ENCODE results near the gene CENPP. TPM values are rescaled to one million over a fixed set of nuclear protein-coding genes. Genes with fewer than 3 reads are reported as not detected.

The CENPP gene
- total RNA-seq, 1 donor from 2014 or later = 7.7 TPM

GRCh38 chr9:92484563-92484962, 158.8 kb downstream of the CENPP start:
- no peak for DNase-seq (ENCODE audit: low spot score)
- H3K27ac Mint-ChIP-seq (ENCODE audit: unreplicated experiment) = peak overlapping the region; percentile 27
- H3K9me3 Mint-ChIP-seq (ENCODE audit: low read depth) = peaks cover 4% of the 10 kb centered on the region
- no peak overlapping the region for H3K4me3 Mint-ChIP-seq (ENCODE audit: unreplicated experiment)
- peaks cover 81% of the 10 kb centered on the region for H3K4me1 Mint-ChIP-seq (ENCODE audit: low read depth)
- no peaks in the 10 kb centered on the region for H3K27me3 Mint-ChIP-seq (ENCODE audit: low read depth)
- no peak for TF ChIP-seq CTCF (IDR thresholded peaks at IDR 0.05)
- H3K36me3 Mint-ChIP-seq (ENCODE audit: low read depth) = no peaks in the 10 kb centered on the region

- H3K4me3 Mint-ChIP-seq (ENCODE audit: unreplicated experiment) = no peak overlapping the region
- no peak for DNase-seq (ENCODE audit: low spot score)
- no peak overlapping the region for H3K27ac Mint-ChIP-seq (ENCODE audit: unreplicated experiment)
- H3K36me3 Mint-ChIP-seq (ENCODE audit: low read depth) = no peaks in the 10 kb centered on the region
- H3K9me3 Mint-ChIP-seq (ENCODE audit: low read depth) = peaks cover 4% of the 10 kb centered on the region
- no peaks in the 10 kb centered on the region for H3K27me3 Mint-ChIP-seq (ENCODE audit: low read depth)
- no peak for TF ChIP-seq CTCF (IDR thresholded peaks at IDR 0.05)
- H3K4me1 Mint-ChIP-seq (ENCODE audit: low read depth) = peaks cover 81% of the 10 kb centered on the region
Measured at GRCh38 chr9:92486371-92486770, 160.6 kb downstream of the CENPP start.

- Mint-ChIP-seq H3K27me3 (ENCODE audit: low read depth) (no peaks in the 10 kb centered on the region), H3K4me1 (ENCODE audit: low read depth) (peaks cover 73% of the 10 kb centered on the region), H3K9me3 (ENCODE audit: low read depth) (no peaks in the 10 kb centered on the region), H3K36me3 (ENCODE audit: low read depth) (no peaks in the 10 kb centered on the region), H3K4me3 (ENCODE audit: unreplicated experiment) (no peak overlapping the region), H3K27ac (ENCODE audit: unreplicated experiment) (peak overlapping the region; percentile 95)
- DNase-seq (ENCODE audit: low spot score) = no peak
- no peak for TF ChIP-seq CTCF (IDR thresholded peaks at IDR 0.05)
Measured at GRCh38 chr9:92488681-92489550, 163.2 kb downstream of the CENPP start.

- no peak for TF ChIP-seq CTCF (IDR thresholded peaks at IDR 0.05)
- no peak for DNase-seq (ENCODE audit: low spot score)
- no peaks in the 10 kb centered on the region for H3K36me3 Mint-ChIP-seq (ENCODE audit: low read depth)
- no peaks in the 10 kb centered on the region for H3K27me3 Mint-ChIP-seq (ENCODE audit: low read depth)
- no peak overlapping the region for H3K4me3 Mint-ChIP-seq (ENCODE audit: unreplicated experiment)
- no peak overlapping the region for H3K27ac Mint-ChIP-seq (ENCODE audit: unreplicated experiment)
- peaks cover 85% of the 10 kb centered on the region for H3K4me1 Mint-ChIP-seq (ENCODE audit: low read depth)
- H3K9me3 Mint-ChIP-seq (ENCODE audit: low read depth) = no peaks in the 10 kb centered on the region
Measured at GRCh38 chr9:92492781-92493401, 167.1 kb downstream of the CENPP start.

- no peak for TF ChIP-seq CTCF (IDR thresholded peaks at IDR 0.05)
- DNase-seq (ENCODE audit: low spot score) = no peak
- no peak overlapping the region for H3K4me3 Mint-ChIP-seq (ENCODE audit: unreplicated experiment)
- H3K36me3 Mint-ChIP-seq (ENCODE audit: low read depth) = no peaks in the 10 kb centered on the region
- no peaks in the 10 kb centered on the region for H3K9me3 Mint-ChIP-seq (ENCODE audit: low read depth)
- no peaks in the 10 kb centered on the region for H3K27me3 Mint-ChIP-seq (ENCODE audit: low read depth)
- peaks cover 79% of the 10 kb centered on the region for H3K4me1 Mint-ChIP-seq (ENCODE audit: low read depth)
- peak overlapping the region; percentile 94 for H3K27ac Mint-ChIP-seq (ENCODE audit: unreplicated experiment)
Measured at GRCh38 chr9:92493749-92494387, 168.1 kb downstream of the CENPP start.
